ENCODE results near the gene CCDC175.
A peak's percentile ranks its signal among the peaks of the same experiment; 100 is the strongest.

Gene CCDC175

GRCh38 chr14:59538936-59539335, 37.7 kb downstream of the CCDC175 start:
- no peak for DNase-seq

- DNase-seq = no peak
Observed at GRCh38 chr14:59537476-59537875, 39.1 kb downstream of the CCDC175 start.

GRCh38 chr14:59534361-59534987, 42.1 kb downstream of the CCDC175 start:
- DNase-seq = no peak

- DNase-seq = no peak
Observed at GRCh38 chr14:59532419-59532818, 44.2 kb downstream of the CCDC175 start.

- DNase-seq = no peak
Observed at GRCh38 chr14:59530349-59530748, 46.3 kb downstream of the CCDC175 start.

DNA sequence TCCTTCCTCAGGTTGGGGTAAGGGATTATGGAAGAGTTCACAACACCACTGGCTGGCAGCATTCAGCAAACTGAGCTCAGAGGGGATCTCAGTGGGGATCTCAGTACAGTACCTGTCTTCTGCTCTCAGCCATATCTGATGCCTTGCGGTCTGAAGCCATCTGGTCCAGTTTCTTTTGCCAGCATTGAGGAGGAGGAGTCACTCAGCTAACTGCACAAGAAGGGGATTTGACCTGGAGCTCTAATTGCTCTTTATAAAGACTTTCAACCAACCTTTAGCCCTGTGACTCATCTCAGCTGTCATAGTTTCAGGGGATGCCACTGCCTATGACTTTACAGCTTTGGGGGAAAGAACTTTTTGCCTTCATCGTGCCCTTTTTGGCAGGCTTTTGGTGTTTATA, 47.4 kb downstream of the CCDC175 start:
- DNase-seq = no peak

- DNase-seq = no peak
Observed at GRCh38 chr14:59520224-59520623, 56.4 kb downstream of the CCDC175 start.

GRCh38 chr14:59511916-59512575, 64.6 kb downstream of the CCDC175 start:
- DNase-seq = no peak

DNA sequence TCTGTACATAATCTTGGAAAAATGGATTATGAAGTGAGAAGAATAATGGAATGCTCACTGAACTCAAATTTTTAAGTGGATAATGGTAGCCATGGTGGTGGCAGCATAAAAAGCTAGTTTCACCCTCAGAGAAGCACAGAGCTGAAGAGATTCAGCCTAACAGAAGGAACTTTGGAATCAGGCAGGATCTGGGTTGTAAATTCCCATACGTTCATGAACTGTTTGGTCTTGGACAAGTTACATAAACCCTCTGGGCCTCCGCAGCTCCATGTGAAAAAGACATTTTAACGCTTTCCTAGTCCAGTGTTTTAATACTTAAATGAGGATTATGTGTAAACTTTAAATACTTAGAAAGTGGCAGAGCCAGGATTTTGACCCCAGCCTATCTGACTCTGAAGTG, 65.6 kb downstream of the CCDC175 start:
- no peak for DNase-seq

GRCh38 chr14:59510001-59510400, 66.6 kb downstream of the CCDC175 start:
- DNase-seq = no peak

GRCh38 chr14:59509101-59509500, 67.5 kb downstream of the CCDC175 start:
- DNase-seq = no peak

GRCh38 chr14:59507752-59508103, 68.9 kb downstream of the CCDC175 start:
- DNase-seq = no peak

DNA sequence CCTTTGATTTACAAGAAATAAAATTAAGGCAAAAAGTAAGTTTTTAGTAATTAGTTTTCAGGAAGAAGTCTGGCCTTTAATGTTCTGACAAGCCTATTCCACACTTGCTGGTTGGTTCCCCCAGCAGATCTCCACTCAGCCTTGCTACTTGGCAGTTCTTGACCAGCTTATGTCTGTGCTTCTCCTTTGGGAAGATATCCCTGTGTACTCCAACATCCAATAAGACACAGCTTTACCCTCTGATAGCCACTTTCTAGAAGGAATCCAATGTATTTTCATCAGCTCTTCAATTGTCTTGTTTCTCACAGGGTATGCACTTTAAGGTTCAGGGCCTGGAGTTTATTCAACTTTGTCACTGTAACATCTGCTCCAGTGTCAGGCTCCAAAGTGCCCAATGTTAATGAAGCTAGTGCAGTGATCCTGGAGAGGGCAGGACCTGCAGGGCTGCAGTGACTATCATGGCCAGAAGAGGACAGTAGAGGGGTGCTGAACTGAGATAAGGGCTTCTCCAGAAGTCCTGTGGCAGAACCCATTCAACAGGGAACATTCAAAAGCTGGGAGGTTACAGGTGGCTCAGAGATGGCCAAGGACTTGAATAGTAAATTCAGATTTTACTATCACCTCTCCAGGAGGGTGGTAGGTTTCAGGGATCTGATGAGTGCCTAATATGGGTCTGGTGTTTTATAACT, 69.4 kb downstream of the CCDC175 start:
- peak; percentile 38 for DNase-seq

DNA sequence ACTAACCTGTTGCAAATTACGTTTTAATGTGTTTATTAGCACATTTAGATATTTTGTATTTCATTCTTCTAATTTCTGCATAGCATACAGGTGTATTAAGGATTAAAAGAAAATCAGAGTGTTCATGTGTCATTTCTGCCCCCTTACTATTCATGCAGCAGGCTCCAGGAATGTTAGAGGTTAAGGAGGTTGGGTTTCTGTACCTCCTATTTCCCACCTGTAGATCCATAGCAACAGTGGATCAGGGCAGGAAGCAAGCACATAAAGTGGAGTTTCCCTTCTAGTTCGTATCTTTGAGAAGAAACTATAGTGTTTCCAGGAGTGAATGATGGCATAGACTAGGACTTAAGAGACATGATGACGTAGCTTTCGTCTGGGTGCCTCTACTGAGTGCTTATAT, 73.4 kb downstream of the CCDC175 start:
- DNase-seq = no peak

DNA sequence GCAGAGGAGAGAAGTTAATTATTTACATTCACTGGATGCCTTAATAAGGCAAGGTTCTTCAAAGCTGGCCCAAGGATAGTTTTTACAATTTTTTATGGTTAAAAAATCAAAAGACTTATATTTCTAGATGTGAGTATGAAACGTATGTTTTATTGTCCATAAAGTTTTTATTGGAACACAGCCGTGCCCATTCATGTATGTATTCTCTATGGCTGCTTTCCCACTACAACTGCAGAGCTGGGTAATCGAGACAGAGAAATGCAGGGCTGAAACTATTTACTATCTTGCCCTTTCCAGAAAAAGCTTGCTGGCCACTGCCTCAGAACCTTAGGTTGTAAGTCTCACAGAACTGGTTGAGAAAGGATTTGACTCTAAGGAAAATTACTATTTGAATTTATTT, 75.9 kb downstream of the CCDC175 start:
- no peak for DNase-seq

DNA sequence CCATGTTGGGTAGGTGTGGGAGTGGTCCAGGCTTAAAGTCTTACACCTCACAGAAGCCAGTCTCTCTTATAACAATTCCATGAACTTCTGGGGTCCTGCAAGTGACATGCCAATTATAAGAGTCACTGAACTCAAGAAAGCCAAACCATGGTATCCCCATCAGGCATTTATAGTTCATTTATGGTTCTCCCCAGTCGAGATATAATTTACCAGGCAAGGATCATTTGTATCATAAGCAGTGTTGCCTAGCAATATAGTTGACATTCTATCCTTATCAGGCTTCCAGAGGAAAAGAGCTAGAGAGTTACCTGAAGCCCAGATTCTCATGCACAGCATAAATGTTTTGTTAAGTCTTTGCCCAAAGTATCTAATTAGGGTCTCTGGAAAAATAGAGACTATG, 84.2 kb downstream of the CCDC175 start:
- no peak for DNase-seq

- DNase-seq = no peak
Observed at GRCh38 chr14:59490756-59491155, 85.9 kb downstream of the CCDC175 start.

DNA sequence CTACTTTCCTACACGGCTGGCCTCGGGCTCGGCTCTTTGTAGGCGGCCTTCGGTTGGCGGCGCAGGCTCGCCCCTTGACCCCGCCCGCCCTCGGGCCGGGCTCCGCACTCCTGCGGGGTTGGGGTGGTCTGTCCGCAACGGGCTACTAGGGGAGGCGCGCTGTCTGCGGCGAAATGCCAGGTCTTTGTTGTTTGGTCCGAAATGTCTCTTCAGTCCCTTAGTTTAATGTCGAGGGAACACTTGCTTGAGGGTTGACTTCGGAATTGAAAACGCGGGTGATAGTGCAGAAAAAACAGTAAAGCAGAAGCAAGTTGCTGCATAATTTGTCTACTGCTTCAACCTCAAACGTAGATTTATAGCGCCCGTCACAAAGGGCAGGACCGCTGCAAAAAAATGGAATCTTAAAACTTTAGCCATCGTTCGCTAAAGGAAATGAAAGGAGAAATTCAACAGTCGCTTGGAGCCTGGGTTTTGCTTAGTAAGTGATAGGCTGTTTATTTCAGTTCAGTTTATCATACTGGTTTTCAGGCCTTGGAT, 91.9 kb downstream of the CCDC175 start:
- DNase-seq = no peak

DNA sequence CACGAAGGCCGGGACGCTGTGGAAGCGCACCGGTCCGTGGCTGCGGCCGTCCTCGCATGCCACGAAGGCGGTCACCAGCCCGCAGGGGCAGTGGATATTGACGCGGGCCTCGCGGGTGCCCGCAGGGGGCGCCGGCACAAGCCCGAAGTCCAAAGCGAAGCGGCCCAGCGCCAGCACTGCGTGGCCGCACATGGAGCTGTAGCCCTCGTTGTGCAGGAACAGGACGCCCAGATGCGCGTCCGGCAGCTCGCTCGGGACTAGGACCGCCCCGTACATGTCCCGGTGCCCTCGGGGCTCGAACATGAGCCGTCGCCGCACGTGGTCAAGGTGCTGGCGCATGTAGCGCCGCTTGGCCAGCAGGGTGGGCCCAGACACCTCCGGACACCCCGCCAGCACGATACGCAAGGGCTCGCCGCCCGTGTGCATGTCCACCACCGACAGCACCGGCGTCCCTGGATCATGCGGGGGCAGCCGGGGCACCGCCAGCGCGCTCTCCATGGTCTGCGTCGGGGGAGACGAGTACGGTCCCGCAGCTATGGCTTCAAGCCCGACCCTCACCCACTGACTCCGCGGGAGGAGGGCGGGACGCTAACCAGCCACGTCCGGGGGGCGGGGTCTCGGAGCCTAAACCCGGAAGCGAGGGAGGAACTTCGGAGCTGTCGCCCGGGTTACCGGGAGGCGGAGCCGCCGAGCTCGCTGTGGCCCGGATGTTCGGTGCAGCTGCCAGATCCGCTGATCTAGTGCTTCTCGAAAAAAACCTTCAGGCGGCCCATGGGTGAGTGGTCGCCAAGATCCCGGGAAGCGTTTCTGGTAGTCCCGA, 92.6 kb downstream of the CCDC175 start, which contains the start of the genes JKAMP and L3HYPDH:
TSS of gene JKAMP (plus strand) at position 699 of the 820 bp plus-strand sequence. CDS start at position 772, 73 bp downstream.
TSS of gene L3HYPDH (minus strand) at position 590 of the 820 bp plus-strand sequence. CDS start at position 498, 92 bp downstream.
- peak; percentile 99 for DNase-seq

DNA sequence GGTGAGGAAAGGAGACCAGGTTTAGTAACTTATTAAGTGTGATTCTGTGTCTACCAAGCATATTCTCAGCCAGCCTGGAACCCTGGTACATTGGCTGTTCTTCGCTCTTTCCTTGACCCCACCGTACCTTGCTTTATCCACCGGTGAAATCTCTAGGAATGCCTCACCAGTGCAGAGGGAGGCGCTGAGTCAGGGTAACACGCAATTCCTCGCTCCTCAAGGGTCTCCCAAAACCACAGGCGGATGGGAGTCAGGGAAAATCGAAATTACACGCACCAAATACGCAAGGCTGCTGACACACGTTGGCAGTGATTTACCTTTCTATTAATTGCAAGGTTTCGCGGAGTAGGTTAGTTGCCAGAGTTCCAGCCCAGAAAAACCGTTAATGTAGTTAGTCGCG, 93.2 kb downstream of the CCDC175 start:
- no peak for DNase-seq

DNA sequence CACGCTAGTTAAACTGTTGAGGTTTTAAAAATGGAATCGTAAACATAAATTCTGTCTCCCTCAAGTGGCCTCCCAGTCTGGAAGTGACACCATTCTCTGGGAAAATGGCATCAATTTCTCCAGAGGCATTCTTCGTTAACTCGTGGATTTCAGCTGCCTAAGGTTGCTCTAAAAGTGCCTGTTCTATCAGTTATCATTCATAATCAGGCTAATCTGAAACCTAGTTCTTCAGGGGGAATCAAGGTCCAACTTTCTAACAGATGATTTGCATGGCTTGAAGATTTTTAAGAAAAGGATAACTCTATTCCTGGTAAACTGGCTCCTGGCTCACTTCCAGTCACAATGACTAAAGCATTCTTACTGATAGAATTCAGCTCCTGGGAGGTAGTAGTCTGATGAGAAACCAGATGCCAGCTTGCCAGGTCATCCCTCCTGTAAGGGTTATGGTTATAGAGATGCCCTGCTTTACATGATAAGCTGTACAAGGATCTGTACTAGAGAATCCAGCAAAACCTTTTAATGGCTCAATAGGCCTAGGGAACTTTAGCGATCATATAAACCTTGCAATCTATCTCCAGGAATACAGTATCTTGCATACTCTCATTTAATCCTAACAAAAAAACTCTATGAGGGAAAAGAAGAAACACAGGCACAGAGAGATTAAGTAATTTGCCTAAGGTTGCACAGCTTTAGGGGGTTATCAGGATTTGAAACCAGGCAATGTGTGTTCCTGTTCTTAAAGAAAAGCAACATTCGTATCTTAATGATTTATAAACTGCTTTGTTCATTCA, 93.9 kb downstream of the CCDC175 start:
- no peak for DNase-seq
